G401.6 (cell line): ENCODE data around the gene MARK2.
A peak's percentile ranks its signal among the peaks of the same experiment; 100 is the strongest.

Source experiments
- FAIRE-seq: peaks from 2 replicates; lab custom pipeline; 2012; peaks lifted over from hg19 to GRCh38; lab: Jason Lieb, UNC

Gene MARK2

GRCh38 chr11:63829823-63830489 lies 9.0 kb upstream of the MARK2 start:
- peak; percentile 73 for FAIRE-seq

- FAIRE-seq = no peak
These were observed 7.6 kb upstream of the MARK2 start for GRCh38 chr11:63831326-63831725.

GRCh38 chr11:63832336-63832735 lies 6.6 kb upstream of the MARK2 start:
- no peak for FAIRE-seq

GRCh38 chr11:63833048-63833447 lies 5.9 kb upstream of the MARK2 start:
- no peak for FAIRE-seq

GRCh38 chr11:63834535-63835157 lies 4.3 kb upstream of the MARK2 start:
- FAIRE-seq = no peak

GRCh38 chr11:63835158-63835545 lies 3.8 kb upstream of the MARK2 start:
- no peak for FAIRE-seq

- FAIRE-seq = peak; percentile 6
These were observed 1.8 kb upstream of the MARK2 start for GRCh38 chr11:63837027-63837688.

GRCh38 chr11:63837739-63838138 lies 1.2 kb upstream of the MARK2 start:
- no peak for FAIRE-seq

- FAIRE-seq = no peak
These were observed 696 bp upstream of the MARK2 start for GRCh38 chr11:63838150-63838677.

GRCh38 chr11:63839508-63840355 lies 822 bp downstream of the MARK2 start:
- no peak for FAIRE-seq

- FAIRE-seq = no peak
These were observed 1.6 kb downstream of the MARK2 start for GRCh38 chr11:63840356-63841060.

GRCh38 chr11:63841554-63841953 lies 2.6 kb downstream of the MARK2 start:
- FAIRE-seq = no peak

- no peak for FAIRE-seq
These were observed 4.1 kb downstream of the MARK2 start for GRCh38 chr11:63843041-63843440.

- FAIRE-seq = no peak
These were observed 5.9 kb downstream of the MARK2 start for GRCh38 chr11:63844836-63845235.

- FAIRE-seq = no peak
These were observed 6.4 kb downstream of the MARK2 start for GRCh38 chr11:63845303-63845702.

- FAIRE-seq = no peak
These were observed 7.0 kb downstream of the MARK2 start for GRCh38 chr11:63845911-63846310.

GRCh38 chr11:63846897-63847296 lies 8.0 kb downstream of the MARK2 start:
- FAIRE-seq = no peak

GRCh38 chr11:63847363-63847762 lies 8.5 kb downstream of the MARK2 start:
- FAIRE-seq = no peak

GRCh38 chr11:63849691-63850090 lies 10.8 kb downstream of the MARK2 start:
- FAIRE-seq = no peak

- no peak for FAIRE-seq
These were observed 12.0 kb downstream of the MARK2 start for GRCh38 chr11:63850920-63851319.

- no peak for FAIRE-seq
These were observed 12.5 kb downstream of the MARK2 start for GRCh38 chr11:63851364-63851763.

GRCh38 chr11:63853476-63853875 lies 14.6 kb downstream of the MARK2 start:
- no peak for FAIRE-seq
